Measurements from ENCODE around the gene APH1B. TPM values are rescaled to one million over a fixed set of nuclear protein-coding genes. Genes with fewer than 3 reads are reported as not detected.

The APH1B gene
- total RNA-seq, 1 experiment from 2014 or later: 5.2 TPM

DNA sequence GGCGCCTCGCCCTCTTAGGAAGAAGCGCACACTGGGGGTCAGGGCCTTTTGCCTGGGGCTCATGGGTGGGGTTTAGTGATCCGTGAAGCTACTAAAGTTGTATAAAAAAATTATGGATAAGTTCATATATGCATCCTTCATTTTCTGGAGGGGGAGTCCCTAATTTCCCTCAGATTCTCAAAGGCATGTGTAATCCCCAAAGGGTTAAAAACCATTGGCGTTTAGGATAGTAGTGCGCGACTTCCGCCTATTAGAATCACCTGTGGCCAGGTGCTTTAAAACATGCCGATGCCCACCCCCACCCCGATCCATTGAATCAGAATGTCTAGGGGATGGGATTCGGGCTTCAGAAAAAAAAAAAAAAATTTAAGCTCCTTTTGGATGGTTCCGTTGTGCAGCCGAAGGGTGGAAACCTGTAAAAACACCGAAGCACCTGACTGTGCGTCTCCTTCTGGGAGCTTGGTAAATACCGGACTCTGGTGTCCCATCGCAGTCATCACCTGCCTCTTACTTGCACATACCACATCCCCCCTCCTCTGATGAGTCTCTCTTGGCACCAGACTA lies 570 bp downstream of the APH1B start:
- intact Hi-C loops (cut with micrococcal nuclease): loop anchor here (1.0 kb wide), 2 partner anchors 121 to 181 kb away; partner anchors contain the start of gene RPS27L
- H3K27ac Mint-ChIP-seq (ENCODE audit: low read depth, unreplicated experiment): peak overlapping the region; percentile 55
- no peak for DNase-seq (ENCODE audit: unreplicated experiment)
- TF ChIP-seq, protein P1, sequence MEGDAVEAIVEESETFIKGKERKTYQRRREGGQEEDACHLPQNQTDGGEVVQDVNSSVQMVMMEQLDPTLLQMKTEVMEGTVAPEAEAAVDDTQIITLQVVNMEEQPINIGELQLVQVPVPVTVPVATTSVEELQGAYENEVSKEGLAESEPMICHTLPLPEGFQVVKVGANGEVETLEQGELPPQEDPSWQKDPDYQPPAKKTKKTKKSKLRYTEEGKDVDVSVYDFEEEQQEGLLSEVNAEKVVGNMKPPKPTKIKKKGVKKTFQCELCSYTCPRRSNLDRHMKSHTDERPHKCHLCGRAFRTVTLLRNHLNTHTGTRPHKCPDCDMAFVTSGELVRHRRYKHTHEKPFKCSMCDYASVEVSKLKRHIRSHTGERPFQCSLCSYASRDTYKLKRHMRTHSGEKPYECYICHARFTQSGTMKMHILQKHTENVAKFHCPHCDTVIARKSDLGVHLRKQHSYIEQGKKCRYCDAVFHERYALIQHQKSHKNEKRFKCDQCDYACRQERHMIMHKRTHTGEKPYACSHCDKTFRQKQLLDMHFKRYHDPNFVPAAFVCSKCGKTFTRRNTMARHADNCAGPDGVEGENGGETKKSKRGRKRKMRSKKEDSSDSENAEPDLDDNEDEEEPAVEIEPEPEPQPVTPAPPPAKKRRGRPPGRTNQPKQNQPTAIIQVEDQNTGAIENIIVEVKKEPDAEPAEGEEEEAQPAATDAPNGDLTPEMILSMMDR (IDR thresholded peaks at IDR 0.05; ENCODE audit: unreplicated experiment): no peak
- H3K4me3 Mint-ChIP-seq (ENCODE audit: unreplicated experiment): peak overlapping the region; percentile 78
- TSS peak; percentile 40 for BruUV-seq (replicated peaks)
- no peaks in the 10 kb centered on the region for H3K27me3 Mint-ChIP-seq (ENCODE audit: insufficient read depth, unreplicated experiment)
- POLR2A ChIA-PET: interaction anchor here (0.6 to 3.3 kb wide), 12 partner anchors 11 to 322 kb away, joined by 3 to 44 read pairs (median 4); partner anchors contain the start of gene RPS27L
- H3K4me1 Mint-ChIP-seq (ENCODE audit: insufficient read depth, unreplicated experiment): peaks cover 10% of the 10 kb centered on the region
- CTCF ChIA-PET: interaction anchor here (0.6 to 1.9 kb wide), 8 partner anchors 11 to 143 kb away, joined by 3 to 6 read pairs (median 4); no protein-coding TSS in a partner anchor
- no peaks in the 10 kb centered on the region for H3K9me3 Mint-ChIP-seq (ENCODE audit: unreplicated experiment)
- peaks cover 11% of the 10 kb centered on the region for H3K36me3 Mint-ChIP-seq (ENCODE audit: insufficient read depth, unreplicated experiment)

DNA sequence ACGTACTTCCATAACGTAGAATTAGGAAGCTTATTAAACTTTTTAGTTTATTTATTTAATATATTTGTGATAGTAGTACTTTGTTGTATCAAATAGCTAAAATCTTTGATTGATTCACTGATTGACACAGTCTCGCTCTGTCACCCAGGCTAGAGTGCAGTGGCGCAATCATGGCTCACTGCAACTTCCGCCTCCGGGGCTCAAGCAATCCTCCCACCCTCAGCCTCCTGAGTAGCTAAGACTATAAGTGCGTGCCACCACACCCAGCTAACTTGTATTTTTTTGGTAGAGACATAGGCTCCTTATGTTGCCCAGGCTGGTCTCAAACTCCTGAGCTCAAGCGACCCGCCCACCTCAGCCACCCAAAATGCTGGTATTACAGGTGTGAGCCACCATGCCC lies 5.7 kb downstream of the APH1B start:
- DNase-seq (ENCODE audit: unreplicated experiment): no peak
- ChIA-PET CTCF (interaction anchor here (0.6 to 2.5 kb wide), 2 partner anchors 114 to 119 kb away, joined by 3 to 9 read pairs; no protein-coding TSS in a partner anchor), POLR2A (no interaction called here)
- Mint-ChIP-seq H3K4me1 (ENCODE audit: insufficient read depth, unreplicated experiment) (no peaks in the 10 kb centered on the region), H3K27me3 (ENCODE audit: insufficient read depth, unreplicated experiment) (no peaks in the 10 kb centered on the region), H3K4me3 (ENCODE audit: unreplicated experiment) (no peak overlapping the region), H3K9me3 (ENCODE audit: unreplicated experiment) (no peaks in the 10 kb centered on the region), H3K36me3 (ENCODE audit: insufficient read depth, unreplicated experiment) (peaks cover 16% of the 10 kb centered on the region), H3K27ac (ENCODE audit: low read depth, unreplicated experiment) (no peak overlapping the region)
- intact Hi-C loops (cut with micrococcal nuclease): no loop called here
- TF ChIP-seq, protein P1 (IDR thresholded peaks at IDR 0.05; ENCODE audit: unreplicated experiment): no peak
- BruUV-seq (replicated peaks): no TSS peak

DNA sequence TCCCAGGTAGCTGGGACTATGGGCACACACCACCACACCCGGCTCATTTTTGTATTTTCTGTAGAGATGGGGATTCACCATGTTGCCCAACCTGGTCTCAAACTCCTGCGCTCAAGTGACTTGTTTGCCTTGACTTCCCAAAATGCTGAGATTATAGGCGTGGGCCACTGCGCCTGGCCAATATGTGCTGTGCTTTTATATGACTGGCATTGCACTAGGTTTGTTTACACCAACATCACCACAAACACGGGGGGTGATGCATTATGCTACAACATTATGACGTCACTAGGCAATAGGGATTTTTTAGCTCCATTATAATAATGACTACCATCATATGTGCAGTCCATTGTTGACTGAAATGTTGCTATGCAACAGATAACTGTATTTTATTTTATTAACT lies 6.9 kb downstream of the APH1B start:
- peaks cover 16% of the 10 kb centered on the region for H3K36me3 Mint-ChIP-seq (ENCODE audit: insufficient read depth, unreplicated experiment)
- intact Hi-C loops (cut with micrococcal nuclease): no loop called here
- no peaks in the 10 kb centered on the region for H3K9me3 Mint-ChIP-seq (ENCODE audit: unreplicated experiment)
- H3K27me3 Mint-ChIP-seq (ENCODE audit: insufficient read depth, unreplicated experiment): no peaks in the 10 kb centered on the region
- no TSS peak for BruUV-seq (replicated peaks)
- H3K4me1 Mint-ChIP-seq (ENCODE audit: insufficient read depth, unreplicated experiment): no peaks in the 10 kb centered on the region
- no peak overlapping the region for H3K4me3 Mint-ChIP-seq (ENCODE audit: unreplicated experiment)
- DNase-seq (ENCODE audit: unreplicated experiment): no peak
- CTCF ChIA-PET: interaction anchor here (0.6 to 2.5 kb wide), 3 partner anchors 41 to 149 kb away, joined by 3 to 9 read pairs (median 6); no protein-coding TSS in a partner anchor
- H3K27ac Mint-ChIP-seq (ENCODE audit: low read depth, unreplicated experiment): no peak overlapping the region
- POLR2A ChIA-PET: interaction anchor here (0.8 kb wide), 1 partner anchor 127 kb away, joined by 3 read pairs; the partner anchor contains the start of gene RPS27L
- TF ChIP-seq, protein P1 (IDR thresholded peaks at IDR 0.05; ENCODE audit: unreplicated experiment): no peak

DNA sequence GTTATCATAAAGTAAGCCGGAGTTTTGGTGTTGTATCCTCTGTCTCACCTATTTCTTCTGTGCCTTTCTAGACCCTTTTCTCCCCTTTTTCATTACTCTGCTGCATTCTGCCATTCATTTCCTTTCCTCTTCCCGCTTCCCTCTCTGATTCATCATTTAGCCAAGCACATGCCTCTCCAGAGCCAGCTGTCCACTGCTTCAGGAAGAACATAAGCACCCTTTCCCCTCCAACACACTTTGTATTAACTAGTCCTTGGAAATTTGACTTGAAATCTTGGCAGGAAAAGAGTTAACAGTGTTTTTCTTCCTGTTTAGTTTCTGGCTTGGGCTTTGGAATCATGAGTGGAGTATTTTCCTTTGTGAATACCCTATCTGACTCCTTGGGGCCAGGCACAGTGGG lies 9.7 kb downstream of the APH1B start:
- no peaks in the 10 kb centered on the region for H3K27me3 Mint-ChIP-seq (ENCODE audit: insufficient read depth, unreplicated experiment)
- H3K4me3 Mint-ChIP-seq (ENCODE audit: unreplicated experiment): no peak overlapping the region
- ChIA-PET CTCF (interaction anchor here (0.9 to 5.6 kb wide), 3 partner anchors 107 to 141 kb away, joined by 3 to 70 read pairs (median 3); no protein-coding TSS in a partner anchor), POLR2A (interaction anchor here (0.7 kb wide), 1 partner anchor 8 kb away, joined by 5 read pairs; no protein-coding TSS in a partner anchor)
- no TSS peak for BruUV-seq (replicated peaks)
- no peaks in the 10 kb centered on the region for H3K9me3 Mint-ChIP-seq (ENCODE audit: unreplicated experiment)
- intact Hi-C loops (cut with micrococcal nuclease): loop anchor here (5.0 kb wide), 1 partner anchor 95 kb away; the partner anchor contains the start of gene CA12
- TF ChIP-seq, protein P1 (IDR thresholded peaks at IDR 0.05; ENCODE audit: unreplicated experiment): no peak
- no peak overlapping the region for H3K27ac Mint-ChIP-seq (ENCODE audit: low read depth, unreplicated experiment)
- no peaks in the 10 kb centered on the region for H3K4me1 Mint-ChIP-seq (ENCODE audit: insufficient read depth, unreplicated experiment)
- DNase-seq (ENCODE audit: unreplicated experiment): no peak
- peaks cover 5% of the 10 kb centered on the region for H3K36me3 Mint-ChIP-seq (ENCODE audit: insufficient read depth, unreplicated experiment)

All from MCF 10A (cell line).